Tibial nerve (tissue), 4 donors: ENCODE results near the gene CYTH2. TPM values are rescaled to one million over a fixed set of nuclear protein-coding genes. Genes with fewer than 3 reads are reported as not detected.

Experiments
- DNase-seq, 2 donors: peaks; one replicate each; pipeline ENCODE4 v3.0.0-alpha.2; 2019; ENCODE audit warnings: low spot score in 2 of 2
- H3K27ac ChIP-seq, 4 donors: fragments of 200-600 bp; sonication (generic) in 3 of 4; one replicate each; pipeline ENCODE4 v1.5.1; 2017 to 2019; ENCODE audit warnings: mild to moderate bottlenecking in 1 of 4
- H3K27me3 ChIP-seq, 2 donors: fragments of 200-600 bp; sonication (generic) in 1 of 2; one replicate each; pipeline versions ENCODE4 v1.5.1 to v1.6.0; 2017 to 2019
- H3K36me3 ChIP-seq, 3 donors: fragments of 200-600 bp; sonication (generic); one replicate each; pipeline ENCODE4 v1.5.1; 2018 to 2019
- H3K4me1 ChIP-seq, 4 donors: fragments of 200-600 bp; sonication (generic) in 3 of 4; one replicate each; pipeline ENCODE4 v1.5.1; 2017 to 2019
- H3K4me3 ChIP-seq, 4 donors: fragments of 200-600 bp; sonication (generic) in 3 of 4; one replicate each; pipeline ENCODE4 v1.5.1; 2017 to 2019; ENCODE audit warnings: mild to moderate bottlenecking in 1 of 4, moderate library complexity in 1 of 4
- H3K9me3 ChIP-seq, 4 donors: fragments of 200-600 bp; sonication (generic) in 3 of 4; one replicate each; pipeline ENCODE4 v1.5.1; 2017 to 2019
- EP300 ChIP-seq, 2 donors: sonication (generic); formaldehyde crosslinking; IDR thresholded peaks; one replicate each; pipeline ENCODE4 v1.6.1; 2017; ENCODE audit warnings: antibody characterized with exemption in 2 of 2, mild to moderate bottlenecking in 1 of 2
- POLR2A ChIP-seq, 2 donors: fragments of 450-650 bp; IDR thresholded peaks; one replicate each; pipeline ENCODE4 v1.6.1; 2017; ENCODE audit warnings: antibody characterized with exemption in 2 of 2, mild to moderate bottlenecking in 2 of 2, moderate library complexity in 2 of 2
- WGBS, 2 donors: methylation state at CpG; one replicate each; pipeline ENCODE4 v1.1.5; 2018; 5-methylcytosine and 5-hydroxymethylcytosine counted together
- total RNA-seq, 4 donors: library from RNA; depleted of rRNA; stranded (reverse); fragments of >200 nt; gene quantifications; one replicate each; pipeline ENCODE4 v1.1.0, GENCODE V29; 2016
- TF ChIP-seq, protein P1 (sequence below), 5 experiments: fragments of 200-600 bp in 3 of 5; fragments of 450-650 bp in 2 of 5; sonication (generic) in 3 of 5; IDR thresholded peaks; one replicate each; pipeline ENCODE4 v1.5.1; 2016 to 2019; ENCODE audit warnings: antibody characterized with exemption in 5 of 5, mild to moderate bottlenecking in 3 of 5, moderate library complexity in 2 of 5

CYTH2 gene
- total RNA-seq, 4 donors from 2014 or later = 56.7 to 114 (median 65.1) TPM

DNA sequence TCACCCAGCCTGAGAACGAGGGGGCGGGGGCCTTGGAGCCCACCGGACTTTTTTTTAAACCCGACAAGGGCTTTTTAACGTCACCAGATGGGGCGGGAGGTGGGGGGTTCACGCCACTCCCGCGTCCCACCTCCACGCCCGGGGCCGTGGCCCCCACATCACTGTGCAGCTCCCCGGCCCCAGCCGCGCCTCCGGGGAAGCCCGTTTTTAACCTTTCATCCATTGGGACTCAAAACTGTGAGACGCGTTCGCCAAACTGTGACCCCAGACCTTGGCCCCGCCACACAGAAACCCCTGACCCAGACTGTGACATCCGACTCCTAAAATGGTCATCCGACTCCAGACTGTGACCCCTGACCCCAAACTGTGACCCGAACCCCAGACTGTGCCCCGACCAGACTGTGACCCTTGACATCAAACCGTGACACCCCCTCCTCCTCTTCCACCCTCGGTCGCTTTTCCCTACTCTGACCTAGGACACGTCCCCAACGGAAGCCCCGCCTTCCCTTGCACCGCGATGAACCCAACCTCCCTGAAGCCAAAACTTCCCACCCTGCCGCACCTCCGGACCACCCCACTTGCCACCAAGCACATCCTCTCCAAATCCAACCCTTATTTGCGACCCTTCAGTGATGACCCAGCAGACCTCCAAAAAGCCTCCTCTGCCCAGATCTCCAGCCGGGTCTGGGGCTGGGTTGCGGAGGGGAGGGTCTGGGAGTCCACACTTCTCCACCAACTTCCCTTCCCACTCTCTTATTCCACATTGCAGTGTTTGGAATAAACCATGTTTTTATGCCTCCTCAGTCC is 24.8 kb upstream of the CYTH2 start:
- Histone ChIP-seq H3K36me3 (peaks cover 0 to 23% (median 5%) of the 10 kb centered on the region in 3 donors), H3K9me3 (no peaks in the 10 kb centered on the region), H3K27ac (peak overlapping the region in 2 of 4 donors; percentile 96), H3K4me1 (peaks cover 0 to 38% (median 18%) of the 10 kb centered on the region in 4 donors), H3K4me3 (peak overlapping the region in 3 of 4 donors; percentile 29 to 90 (median 84)), H3K27me3 (peaks cover 0 to 28% of the 10 kb centered on the region in 2 donors)
- WGBS, 2 donors = 11 to 15% methylated on average over 29 to 38 of the region's 38 CpGs
- no peak for DNase-seq
- no peak for TF ChIP-seq POLR2A (IDR thresholded peaks at IDR 0.05)
- TF ChIP-seq, protein P1, sequence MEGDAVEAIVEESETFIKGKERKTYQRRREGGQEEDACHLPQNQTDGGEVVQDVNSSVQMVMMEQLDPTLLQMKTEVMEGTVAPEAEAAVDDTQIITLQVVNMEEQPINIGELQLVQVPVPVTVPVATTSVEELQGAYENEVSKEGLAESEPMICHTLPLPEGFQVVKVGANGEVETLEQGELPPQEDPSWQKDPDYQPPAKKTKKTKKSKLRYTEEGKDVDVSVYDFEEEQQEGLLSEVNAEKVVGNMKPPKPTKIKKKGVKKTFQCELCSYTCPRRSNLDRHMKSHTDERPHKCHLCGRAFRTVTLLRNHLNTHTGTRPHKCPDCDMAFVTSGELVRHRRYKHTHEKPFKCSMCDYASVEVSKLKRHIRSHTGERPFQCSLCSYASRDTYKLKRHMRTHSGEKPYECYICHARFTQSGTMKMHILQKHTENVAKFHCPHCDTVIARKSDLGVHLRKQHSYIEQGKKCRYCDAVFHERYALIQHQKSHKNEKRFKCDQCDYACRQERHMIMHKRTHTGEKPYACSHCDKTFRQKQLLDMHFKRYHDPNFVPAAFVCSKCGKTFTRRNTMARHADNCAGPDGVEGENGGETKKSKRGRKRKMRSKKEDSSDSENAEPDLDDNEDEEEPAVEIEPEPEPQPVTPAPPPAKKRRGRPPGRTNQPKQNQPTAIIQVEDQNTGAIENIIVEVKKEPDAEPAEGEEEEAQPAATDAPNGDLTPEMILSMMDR (IDR thresholded peaks at IDR 0.05) = no peak
- no peak for TF ChIP-seq EP300 (IDR thresholded peaks at IDR 0.05)

DNA sequence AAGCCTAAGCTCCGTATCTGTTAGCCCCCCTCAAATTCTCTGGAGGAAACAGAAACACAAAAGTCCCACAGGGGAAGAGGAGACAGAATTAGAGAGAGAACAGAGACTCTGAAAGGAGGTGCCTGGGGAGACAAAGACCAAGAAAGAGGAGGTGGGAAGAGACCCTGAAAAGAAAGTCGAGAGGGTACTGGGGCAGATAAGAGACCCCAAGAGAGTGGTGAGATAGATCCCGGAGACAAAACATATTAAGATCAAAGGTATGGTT is 24.3 kb upstream of the CYTH2 start:
- DNase-seq = no peak
- peak overlapping the region in 3 of 4 donors; percentile 79 to 90 (median 84) for H3K4me3 ChIP-seq
- TF ChIP-seq EP300 (IDR thresholded peaks at IDR 0.05) (no peak), POLR2A (IDR thresholded peaks at IDR 0.05) (no peak)
- TF ChIP-seq, protein P1 (IDR thresholded peaks at IDR 0.05) = no peak
- no peaks in the 10 kb centered on the region for H3K9me3 ChIP-seq
- H3K4me1 ChIP-seq = peaks cover 0 to 38% (median 18%) of the 10 kb centered on the region in 4 donors
- 14 to 29% methylated on average over 3 of the region's 3 CpGs for WGBS, 2 donors
- H3K27me3 ChIP-seq = peaks cover 0 to 25% of the 10 kb centered on the region in 2 donors
- peaks cover 0 to 28% (median 8%) of the 10 kb centered on the region in 3 donors for H3K36me3 ChIP-seq
- peak overlapping the region in 3 of 4 donors; percentile 73 to 96 (median 96) for H3K27ac ChIP-seq

DNA sequence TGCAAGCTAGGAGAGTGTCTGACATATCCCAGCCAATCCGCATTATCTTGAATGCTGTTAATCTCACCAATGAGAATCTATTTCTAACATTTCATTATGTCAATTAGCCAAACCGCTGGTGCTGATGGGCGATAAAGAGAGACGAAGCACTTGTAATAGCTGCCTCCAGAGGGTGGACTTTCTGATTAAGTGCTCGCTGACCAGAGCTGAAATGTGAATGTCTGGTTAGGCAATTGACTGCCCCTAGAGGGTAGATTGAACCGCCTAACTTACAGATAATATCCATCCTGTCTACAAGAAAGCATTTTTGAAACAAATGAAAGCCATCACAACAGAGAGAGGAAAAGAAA is 23.9 kb upstream of the CYTH2 start:
- TF ChIP-seq, protein P1 (IDR thresholded peaks at IDR 0.05) = peak; percentile 13 to 69 (median 65)
- TF ChIP-seq EP300 (IDR thresholded peaks at IDR 0.05) = no peak
- peaks cover 0 to 32% (median 11%) of the 10 kb centered on the region in 3 donors for H3K36me3 ChIP-seq
- 1 to 2% methylated on average over 6 of the region's 6 CpGs for WGBS, 2 donors
- H3K27me3 ChIP-seq = peaks cover 0 to 25% of the 10 kb centered on the region in 2 donors
- H3K27ac ChIP-seq = peak overlapping the region; percentile 66 to 96 (median 84)
- peak overlapping the region; percentile 51 to 90 (median 82) for H3K4me3 ChIP-seq
- H3K4me1 ChIP-seq = peaks cover 0 to 38% (median 18%) of the 10 kb centered on the region in 4 donors
- DNase-seq = peak in 1 of 2 donors; percentile 49
- no peaks in the 10 kb centered on the region for H3K9me3 ChIP-seq

- WGBS, 2 donors = 0% methylated on average over 38 to 60 of the region's 61 CpGs
- Histone ChIP-seq H3K36me3 (peaks cover 0 to 38% (median 17%) of the 10 kb centered on the region in 3 donors), H3K9me3 (no peaks in the 10 kb centered on the region), H3K27ac (peak within 1 kb of the TSS; percentile 66 to 96 (median 84)), H3K4me3 (peak within 1 kb of the TSS; percentile 51 to 90 (median 82)), H3K4me1 (peaks cover 0 to 38% (median 18%) of the 10 kb centered on the region in 4 donors), H3K27me3 (peaks cover 0 to 22% of the 10 kb centered on the region in 2 donors)
- TF ChIP-seq POLR2A (IDR thresholded peaks at IDR 0.05) (peak in 1 of 2 donors; percentile 50), EP300 (IDR thresholded peaks at IDR 0.05) (peak; percentile 87 to 93)
- TF ChIP-seq, protein P1 (IDR thresholded peaks at IDR 0.05) = peak in 2 of 5 experiments; percentile 1 to 31
- DNase-seq = peak; percentile 79 to 88
These were observed 23.3 kb upstream of the CYTH2 start, which contains the start of gene GRWD1 for GRCh38 chr19:48445606-48446481. TSS of gene GRWD1 (plus strand) at chr19:48445983. CDS start at chr19:48446006, 23 bp downstream.
